Right cardiac atrium (tissue), 5 donors: ENCODE data around the gene CXCL8. TPM values are rescaled to one million over a fixed set of nuclear protein-coding genes. Genes with fewer than 3 reads are reported as not detected.
"Not testable (repeated sequence)": the region's sequence is repeated elsewhere in the genome, so short reads cannot be mapped to it uniquely, and the experiment has no call there.

ENCODE experiments used
- ATAC-seq, 2 donors: fragments of 200-7000 bp; cut with Tn5 transposase; one replicate each; pipeline versions ENCODE4 v1.8.0 to v1.9.1; 2020; ENCODE audit warnings: moderate library complexity in 2 of 2, mild to moderate bottlenecking in 1 of 2
- DNase-seq, 3 donors: peaks; one replicate each; pipeline ENCODE4 v3.0.0-alpha.2; 2020
- H3K27ac ChIP-seq: one replicate; pipeline ENCODE4 v1.5.1; 2013; ENCODE audit warnings: mild to moderate bottlenecking, low read length, control low read depth, moderate library complexity
- H3K27me3 ChIP-seq: one replicate; pipeline ENCODE4 v1.6.1; 2013; ENCODE audit not compliant: control insufficient read depth, insufficient read depth
- H3K4me1 ChIP-seq: one replicate; pipeline ENCODE4 v1.6.1; 2013; ENCODE audit warnings: low read length; ENCODE audit not compliant: control insufficient read depth, insufficient read depth
- H3K4me3 ChIP-seq: one replicate; pipeline ENCODE4 v1.5.1; 2013; ENCODE audit warnings: low read length, control low read depth
- H3K9me3 ChIP-seq: one replicate; pipeline ENCODE4 v1.6.1; 2013; ENCODE audit warnings: low read length; ENCODE audit not compliant: control insufficient read depth
- WGBS: extraction: QIAGEN DNeasy Blood & Tissue Kit; methylation state at CpG from one replicate; pipeline ENCODE4 v1.1.7; 2013; 5-methylcytosine and 5-hydroxymethylcytosine counted together
- intact Hi-C, 4 donors: fragments of 100-400 bp; cut with DNase I; formaldehyde crosslinking; loops; one replicate each; pipeline versions ENCODE4 v1.11.0 to v1.14.0; 2022 to 2023
- polyA plus RNA-seq: library from polyadenylated mRNA; stranded (reverse); fragments of 200-250 nt; gene quantifications from one replicate; pipeline ENCODE4 v1.2.3, GENCODE V29; 2013
- total RNA-seq, 4 donors: library from RNA; stranded (reverse); fragmentation: NEBNext Ultra II Directional; extraction: Animal tissue kit (Norgen Biotek cat#: 25700); gene quantifications; one replicate each; pipeline ENCODE4 v1.2.1, GENCODE V29; 2021
- donor health status: healthy with polysubstance abuse.
- donor health status: DM: no; HTN: yes; CAD: no.
- donor health status: DM: no; HTN: no; CAD: no.
- donor health status: DM: no; HTN: yes; CAD: no; lungs with severe emphysema.
- donor health status: DM: yes; HTN: yes; CAD: no.

The CXCL8 gene
- total and polyA plus RNA-seq, 5 donors = 0.31 to 1.7 (median 0.50) TPM

- Histone ChIP-seq H3K4me1 (no peaks in the 10 kb centered on the region), H3K9me3 (no peaks in the 10 kb centered on the region), H3K27ac (no peak overlapping the region), H3K27me3 (no peaks in the 10 kb centered on the region), H3K4me3 (no peak overlapping the region)
- ATAC-seq = no peak
- 88% methylated on average over 4 of the region's 4 CpGs for WGBS
- DNase-seq = no peak
- intact Hi-C loops = no loop called here
Observed at GRCh38 chr4:73764513-73764912, 24.1 kb downstream of the CXCL8 start.

DNA sequence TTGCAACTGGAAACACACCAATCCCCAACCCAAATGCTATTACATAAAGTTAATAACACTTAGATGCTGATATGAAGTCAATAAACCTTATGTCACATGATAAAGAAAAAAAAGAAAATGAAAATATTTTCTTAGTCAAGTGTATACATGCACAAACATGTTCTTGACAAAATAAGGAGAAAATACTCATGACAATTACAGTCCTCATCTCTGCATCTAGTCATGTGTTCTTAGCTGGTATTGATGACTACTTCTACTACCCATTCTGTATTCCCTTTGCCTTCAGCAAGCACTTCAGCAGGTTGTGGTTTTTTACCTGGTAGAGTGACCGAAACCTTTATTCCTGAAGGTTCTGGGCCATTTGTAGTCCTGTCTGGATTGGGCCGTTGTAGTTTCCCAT lies 24.9 kb downstream of the CXCL8 start:
- DNase-seq = no peak
- H3K27me3 ChIP-seq = no peaks in the 10 kb centered on the region
- intact Hi-C loops = no loop called here
- H3K4me3 ChIP-seq = no peak overlapping the region
- no peak overlapping the region for H3K27ac ChIP-seq
- ATAC-seq = no peak
- 94% methylated on average over 2 of the region's 2 CpGs for WGBS
- no peaks in the 10 kb centered on the region for H3K9me3 ChIP-seq
- H3K4me1 ChIP-seq = no peaks in the 10 kb centered on the region

GRCh38 chr4:73770917-73771316 lies 30.5 kb downstream of the CXCL8 start:
- Histone ChIP-seq H3K4me3 (no peak overlapping the region), H3K9me3 (no peaks in the 10 kb centered on the region), H3K27ac (no peak overlapping the region), H3K27me3 (no peaks in the 10 kb centered on the region), H3K4me1 (no peaks in the 10 kb centered on the region)
- intact Hi-C loops = loop anchor here in 1 of 4 donors (10.0 kb wide), 1 partner anchor 96 kb away; no protein-coding TSS in a partner anchor
- DNase-seq (no peak), ATAC-seq (peak in 1 of 2 donors; percentile 16)
- 71% methylated on average over 2 of the region's 2 CpGs for WGBS

GRCh38 chr4:73772363-73772762 lies 32.0 kb downstream of the CXCL8 start:
- intact Hi-C loops = loop anchor here in 1 of 4 donors (10.0 kb wide), 1 partner anchor 98 kb away; no protein-coding TSS in a partner anchor
- ATAC-seq (no peak), DNase-seq (no peak)
- Histone ChIP-seq H3K9me3 (no peaks in the 10 kb centered on the region), H3K27ac (no peak overlapping the region), H3K27me3 (no peaks in the 10 kb centered on the region), H3K4me3 (no peak overlapping the region), H3K4me1 (no peaks in the 10 kb centered on the region)
- 99% methylated on average over 1 of the region's 1 CpG for WGBS

DNA sequence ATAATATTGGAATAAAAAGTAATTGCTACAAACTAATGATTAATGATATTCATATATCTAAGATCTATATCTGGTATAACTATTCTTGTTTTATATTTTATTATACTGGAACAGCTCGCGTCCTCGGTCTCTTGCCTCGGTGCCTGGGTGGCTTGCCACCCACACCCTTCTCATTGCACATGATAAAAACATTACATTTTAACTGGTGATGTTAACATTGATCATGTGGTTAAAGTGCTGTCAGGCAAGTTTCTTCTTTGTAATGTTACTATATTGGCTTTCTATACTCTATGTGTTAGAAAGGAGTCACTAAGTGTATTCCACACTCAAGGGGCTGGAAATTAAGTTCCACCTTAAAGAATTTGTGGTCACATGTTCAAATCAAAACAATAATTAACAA lies 34.0 kb downstream of the CXCL8 start:
- not testable (repeated sequence) for DNase-seq, H3K27me3 ChIP-seq, H3K4me1 ChIP-seq, H3K4me3 ChIP-seq, ATAC-seq, H3K27ac ChIP-seq, H3K9me3 ChIP-seq
- intact Hi-C loops = loop anchor here in 1 of 4 donors (10.0 kb wide), 1 partner anchor 100 kb away; no protein-coding TSS in a partner anchor
- WGBS = 96% methylated on average over 4 of the region's 4 CpGs

GRCh38 chr4:73776321-73776729 lies 36.0 kb downstream of the CXCL8 start:
- Histone ChIP-seq H3K27ac (no peak overlapping the region), H3K4me1 (no peaks in the 10 kb centered on the region), H3K27me3 (no peaks in the 10 kb centered on the region), H3K4me3 (no peak overlapping the region), H3K9me3 (no peaks in the 10 kb centered on the region)
- WGBS = 32% methylated on average over 2 of the region's 2 CpGs
- peak; percentile 85 for ATAC-seq
- intact Hi-C loops = loop anchor here in 1 of 4 donors (10.0 kb wide), 1 partner anchor 102 kb away; no protein-coding TSS in a partner anchor
- peak in 2 of 3 donors; percentile 19 to 49 for DNase-seq

DNA sequence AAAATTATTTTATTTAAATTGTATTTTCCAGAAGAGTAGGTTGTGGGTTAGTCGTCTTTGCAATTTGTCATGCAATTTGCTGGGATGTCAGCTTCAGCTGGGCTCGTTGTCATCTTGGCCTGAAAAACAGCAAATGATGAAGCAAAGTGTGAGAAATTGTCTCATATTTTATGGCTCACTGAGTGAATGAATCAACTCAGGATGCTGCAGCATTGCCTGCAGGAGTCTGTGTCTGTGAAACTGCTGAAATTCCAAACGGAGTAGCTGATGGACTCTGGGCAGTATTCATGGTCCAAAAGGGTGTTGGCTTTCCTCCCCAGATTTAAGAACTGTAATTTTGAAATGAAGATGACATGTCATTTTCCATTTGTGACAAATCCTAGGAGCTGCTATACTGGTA lies 37.2 kb downstream of the CXCL8 start:
- ATAC-seq (peak; percentile 47 to 59), DNase-seq (peak in 1 of 3 donors; percentile 41)
- H3K4me3 ChIP-seq = no peak overlapping the region
- H3K4me1 ChIP-seq = no peaks in the 10 kb centered on the region
- no peak overlapping the region for H3K27ac ChIP-seq
- WGBS = 43% methylated on average over 3 of the region's 3 CpGs
- no peaks in the 10 kb centered on the region for H3K9me3 ChIP-seq
- intact Hi-C loops = loop anchor here in 1 of 4 donors (10.0 kb wide), 1 partner anchor 103 kb away; no protein-coding TSS in a partner anchor
- H3K27me3 ChIP-seq = no peaks in the 10 kb centered on the region

DNA sequence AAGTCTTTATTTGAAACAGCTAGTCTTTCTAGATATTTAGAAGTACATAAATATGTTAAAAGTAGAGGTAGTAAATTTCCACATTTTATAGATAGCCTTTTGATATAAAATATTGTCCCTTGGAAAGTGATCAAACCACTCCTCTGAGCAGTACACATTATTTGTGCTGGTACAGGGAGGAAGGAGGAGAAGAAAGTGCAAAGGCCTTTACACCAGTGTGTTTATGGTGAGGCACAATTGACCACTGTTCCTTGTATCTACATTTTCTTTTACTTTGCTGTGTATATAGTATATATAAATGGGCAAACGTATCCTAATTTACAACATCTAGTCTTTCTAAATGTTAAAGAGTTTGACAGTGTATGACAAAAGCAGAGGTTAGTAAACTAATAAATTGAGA lies 39.9 kb downstream of the CXCL8 start:
- no peaks in the 10 kb centered on the region for H3K27me3 ChIP-seq
- H3K9me3 ChIP-seq = no peaks in the 10 kb centered on the region
- H3K4me3 ChIP-seq = no peak overlapping the region
- no peaks in the 10 kb centered on the region for H3K4me1 ChIP-seq
- WGBS = 85% methylated on average over 1 of the region's 1 CpG
- no peak for DNase-seq
- no peak overlapping the region for H3K27ac ChIP-seq
- intact Hi-C loops = no loop called here
- ATAC-seq = no peak

DNA sequence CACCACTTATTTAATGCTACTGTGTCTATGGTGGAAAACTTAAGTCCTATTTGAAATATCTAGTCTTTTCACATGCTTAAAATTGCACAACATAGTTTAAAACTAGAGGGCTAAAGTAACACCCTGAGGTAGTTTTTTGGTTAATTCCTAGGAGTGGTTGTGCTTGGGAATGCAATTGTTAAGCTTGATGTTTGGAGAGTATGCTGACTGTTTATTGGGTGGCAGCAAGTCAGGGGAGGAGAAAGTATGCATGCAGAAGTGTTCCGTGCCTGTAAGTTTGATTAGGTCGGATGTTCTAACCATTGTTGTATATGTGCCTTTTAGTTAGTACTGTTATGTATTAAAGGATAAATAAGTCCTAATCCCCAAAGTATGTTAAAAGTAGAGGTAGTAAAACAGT lies 40.5 kb downstream of the CXCL8 start:
- H3K27me3 ChIP-seq = no peaks in the 10 kb centered on the region
- ATAC-seq (no peak), DNase-seq (no peak)
- H3K4me1 ChIP-seq = no peaks in the 10 kb centered on the region
- WGBS = 60% methylated on average over 2 of the region's 2 CpGs
- no peaks in the 10 kb centered on the region for H3K9me3 ChIP-seq
- no peak overlapping the region for H3K4me3 ChIP-seq
- H3K27ac ChIP-seq = no peak overlapping the region
- intact Hi-C loops = no loop called here

GRCh38 chr4:73788411-73788810 lies 48.0 kb downstream of the CXCL8 start:
- Histone ChIP-seq H3K27me3 (no peaks in the 10 kb centered on the region), H3K9me3 (no peaks in the 10 kb centered on the region), H3K27ac (no peak overlapping the region), H3K4me3 (no peak overlapping the region), H3K4me1 (no peaks in the 10 kb centered on the region)
- intact Hi-C loops = no loop called here
- ATAC-seq (no peak), DNase-seq (no peak)
- WGBS = 64% methylated on average over 2 of the region's 2 CpGs
